Measurements from ENCODE around the gene YWHAE.

The YWHAE gene

DNA sequence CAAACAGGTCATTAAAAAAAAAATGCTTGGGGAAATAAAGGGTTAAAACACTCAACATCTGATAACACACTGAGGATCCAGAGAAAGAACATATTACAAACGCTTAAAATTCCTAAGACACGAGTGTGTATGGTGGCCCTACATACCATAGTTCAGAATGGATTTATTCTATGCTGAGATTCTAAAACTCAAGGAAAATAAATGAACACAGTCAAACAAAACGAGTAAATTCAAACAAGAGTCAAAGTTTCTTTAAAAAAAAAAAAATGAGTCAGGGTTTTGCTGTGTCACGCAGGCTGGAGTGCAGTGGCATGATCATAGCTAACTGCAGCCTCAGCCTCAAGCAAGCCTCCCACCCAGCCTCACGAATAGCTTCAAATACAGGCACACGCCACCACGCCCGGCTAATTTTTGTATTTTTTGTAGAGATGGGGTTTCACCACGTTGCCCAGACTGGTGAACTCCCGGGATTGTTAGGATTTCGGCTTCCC, 38.6 kb upstream of the YWHAE start:
- no peak for TF ChIP-seq CTCF (conservative IDR thresholded peaks at IDR 0.05; ENCODE audit: low read depth, low read length)
- DNase-seq (ENCODE audit: low read depth) = peak; percentile 67
- H3K4me3 ChIP-seq (ENCODE audit: low read length) = no peak overlapping the region

- no peak for DNase-seq (ENCODE audit: low read depth)
- no peak for TF ChIP-seq CTCF (conservative IDR thresholded peaks at IDR 0.05; ENCODE audit: low read depth, low read length)
- no peak overlapping the region for H3K4me3 ChIP-seq (ENCODE audit: low read length)
These were observed 35.3 kb upstream of the YWHAE start for GRCh38 chr17:1435326-1435725.

DNA sequence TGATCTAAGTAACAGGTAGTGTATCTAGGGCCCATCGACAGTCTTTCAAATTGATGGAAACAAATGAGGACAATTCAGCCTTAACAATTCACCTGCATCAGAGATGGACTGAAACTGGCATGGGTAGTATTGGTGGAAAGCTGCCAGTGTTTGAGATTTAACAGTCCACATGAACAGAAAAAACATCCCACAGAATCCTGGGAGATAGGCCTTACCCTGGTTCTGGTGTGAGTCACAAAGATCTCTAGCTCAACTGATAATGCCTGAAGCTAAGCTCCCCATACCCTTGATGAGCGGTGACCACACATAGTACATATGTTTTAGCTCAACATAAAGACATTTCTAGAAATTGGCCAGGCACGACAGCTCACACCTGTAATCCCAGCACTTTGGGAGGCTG, 34.1 kb upstream of the YWHAE start:
- H3K4me3 ChIP-seq (ENCODE audit: low read length) = no peak overlapping the region
- peak; percentile 48 for DNase-seq (ENCODE audit: low read depth)
- TF ChIP-seq CTCF (conservative IDR thresholded peaks at IDR 0.05; ENCODE audit: low read depth, low read length) = no peak

DNA sequence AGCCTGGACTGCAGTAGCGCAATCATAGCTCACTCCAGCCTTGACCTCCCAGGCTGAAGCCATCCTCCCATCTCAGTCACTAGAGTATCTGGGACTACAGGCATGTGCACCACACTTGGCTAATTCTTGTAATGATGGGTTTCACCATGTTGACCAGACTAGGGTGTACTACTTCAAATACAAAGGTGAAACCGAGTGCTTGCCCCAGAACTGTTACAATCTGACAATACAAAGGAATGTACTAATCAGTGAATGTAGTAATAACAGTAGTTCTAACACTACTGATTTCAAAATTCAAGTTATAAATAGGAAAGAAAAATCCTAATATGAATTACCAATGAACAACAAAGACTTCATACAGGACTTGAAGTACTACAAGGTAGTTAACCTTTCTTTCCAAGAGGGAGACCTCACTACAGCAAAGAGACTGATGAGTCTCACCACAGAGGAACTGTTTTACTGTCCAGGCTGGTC, 31.6 kb upstream of the YWHAE start:
- DNase-seq (ENCODE audit: low read depth) = no peak
- no peak for TF ChIP-seq CTCF (conservative IDR thresholded peaks at IDR 0.05; ENCODE audit: low read depth, low read length)
- no peak overlapping the region for H3K4me3 ChIP-seq (ENCODE audit: low read length)

GRCh38 chr17:1423456-1424135, 23.6 kb upstream of the YWHAE start:
- TF ChIP-seq CTCF (conservative IDR thresholded peaks at IDR 0.05; ENCODE audit: low read depth, low read length) = no peak
- H3K4me3 ChIP-seq (ENCODE audit: low read length) = no peak overlapping the region
- DNase-seq (ENCODE audit: low read depth) = no peak

DNA sequence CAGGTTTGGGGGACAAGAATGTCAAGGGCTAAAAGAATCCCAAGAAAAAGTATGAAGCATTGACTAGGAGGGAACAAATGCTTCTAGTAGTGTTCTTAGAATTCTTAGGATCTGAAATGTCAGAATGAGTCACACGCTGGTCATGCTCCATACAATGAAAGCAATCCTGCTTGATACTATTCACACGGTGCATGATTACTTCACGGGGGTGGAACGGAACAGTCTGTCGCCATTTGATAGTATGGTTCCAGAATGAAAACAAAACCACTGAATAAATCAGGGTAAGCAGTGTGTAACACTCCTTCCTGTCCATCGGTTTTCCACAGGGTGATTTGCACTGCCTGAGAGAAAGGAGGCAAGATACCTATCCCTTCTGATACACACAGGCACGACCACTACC, 22.9 kb upstream of the YWHAE start:
- TF ChIP-seq CTCF (conservative IDR thresholded peaks at IDR 0.05; ENCODE audit: low read depth, low read length) = no peak
- DNase-seq (ENCODE audit: low read depth) = peak; percentile 87
- no peak overlapping the region for H3K4me3 ChIP-seq (ENCODE audit: low read length)

- DNase-seq (ENCODE audit: low read depth) = no peak
- TF ChIP-seq CTCF (conservative IDR thresholded peaks at IDR 0.05; ENCODE audit: low read depth, low read length) = no peak
- no peak overlapping the region for H3K4me3 ChIP-seq (ENCODE audit: low read length)
These were observed 21.4 kb upstream of the YWHAE start for GRCh38 chr17:1421470-1421869.

All from retinal pigment epithelial cell (primary cell).